Esophagus squamous epithelium (tissue), 4 donors: ENCODE measurements around the gene OR7A17.

Experiments used
- POLR2A ChIP-seq, 4 donors: fragments of 450-650 bp; IDR thresholded peaks; one replicate each; pipeline ENCODE4 v1.6.1; 2017; ENCODE audit warnings: antibody characterized with exemption in 4 of 4, mild to moderate bottlenecking in 4 of 4, moderate library complexity in 3 of 4
- TF ChIP-seq, protein P1 (sequence below), 6 experiments: fragments of 450-650 bp in 4 of 6; fragments of 200-600 bp in 2 of 6; sonication (generic) in 2 of 6; IDR thresholded peaks; one replicate each; pipeline ENCODE4 v1.5.1; 2016 to 2019; ENCODE audit warnings: antibody characterized with exemption in 6 of 6, mild to moderate bottlenecking in 4 of 6, moderate library complexity in 4 of 6

DNA sequence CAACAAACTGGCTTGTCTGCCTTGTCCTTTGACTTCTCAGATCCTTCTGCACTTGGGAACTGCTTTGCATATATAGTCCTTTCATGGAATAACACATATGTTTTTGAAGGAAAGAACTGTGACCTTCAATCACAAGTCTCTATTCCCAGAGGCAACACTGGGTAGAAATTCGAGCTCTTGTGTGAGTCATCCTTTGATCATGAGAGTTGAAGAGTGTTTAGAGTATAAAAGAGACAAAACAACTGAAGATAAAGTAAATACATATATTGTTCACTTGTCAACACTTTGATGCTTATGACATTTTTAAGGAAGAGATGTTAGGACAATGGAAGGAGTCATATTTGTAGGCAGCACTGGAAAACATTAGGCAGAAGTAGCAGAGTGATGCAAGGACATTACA lies 45.7 kb downstream of the OR7A17 start:
- TF ChIP-seq, protein P1, sequence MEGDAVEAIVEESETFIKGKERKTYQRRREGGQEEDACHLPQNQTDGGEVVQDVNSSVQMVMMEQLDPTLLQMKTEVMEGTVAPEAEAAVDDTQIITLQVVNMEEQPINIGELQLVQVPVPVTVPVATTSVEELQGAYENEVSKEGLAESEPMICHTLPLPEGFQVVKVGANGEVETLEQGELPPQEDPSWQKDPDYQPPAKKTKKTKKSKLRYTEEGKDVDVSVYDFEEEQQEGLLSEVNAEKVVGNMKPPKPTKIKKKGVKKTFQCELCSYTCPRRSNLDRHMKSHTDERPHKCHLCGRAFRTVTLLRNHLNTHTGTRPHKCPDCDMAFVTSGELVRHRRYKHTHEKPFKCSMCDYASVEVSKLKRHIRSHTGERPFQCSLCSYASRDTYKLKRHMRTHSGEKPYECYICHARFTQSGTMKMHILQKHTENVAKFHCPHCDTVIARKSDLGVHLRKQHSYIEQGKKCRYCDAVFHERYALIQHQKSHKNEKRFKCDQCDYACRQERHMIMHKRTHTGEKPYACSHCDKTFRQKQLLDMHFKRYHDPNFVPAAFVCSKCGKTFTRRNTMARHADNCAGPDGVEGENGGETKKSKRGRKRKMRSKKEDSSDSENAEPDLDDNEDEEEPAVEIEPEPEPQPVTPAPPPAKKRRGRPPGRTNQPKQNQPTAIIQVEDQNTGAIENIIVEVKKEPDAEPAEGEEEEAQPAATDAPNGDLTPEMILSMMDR (IDR thresholded peaks at IDR 0.05): no peak
- no peak for TF ChIP-seq POLR2A (IDR thresholded peaks at IDR 0.05)
